GM19240 (cell line): ENCODE results near the gene AIG1.

ENCODE experiments used
- DNase-seq: peaks from one replicate; pipeline ENCODE4 v3.0.0; 2011; ENCODE audit warnings: low spot score; ENCODE audit not compliant: insufficient read length

The AIG1 gene

DNA sequence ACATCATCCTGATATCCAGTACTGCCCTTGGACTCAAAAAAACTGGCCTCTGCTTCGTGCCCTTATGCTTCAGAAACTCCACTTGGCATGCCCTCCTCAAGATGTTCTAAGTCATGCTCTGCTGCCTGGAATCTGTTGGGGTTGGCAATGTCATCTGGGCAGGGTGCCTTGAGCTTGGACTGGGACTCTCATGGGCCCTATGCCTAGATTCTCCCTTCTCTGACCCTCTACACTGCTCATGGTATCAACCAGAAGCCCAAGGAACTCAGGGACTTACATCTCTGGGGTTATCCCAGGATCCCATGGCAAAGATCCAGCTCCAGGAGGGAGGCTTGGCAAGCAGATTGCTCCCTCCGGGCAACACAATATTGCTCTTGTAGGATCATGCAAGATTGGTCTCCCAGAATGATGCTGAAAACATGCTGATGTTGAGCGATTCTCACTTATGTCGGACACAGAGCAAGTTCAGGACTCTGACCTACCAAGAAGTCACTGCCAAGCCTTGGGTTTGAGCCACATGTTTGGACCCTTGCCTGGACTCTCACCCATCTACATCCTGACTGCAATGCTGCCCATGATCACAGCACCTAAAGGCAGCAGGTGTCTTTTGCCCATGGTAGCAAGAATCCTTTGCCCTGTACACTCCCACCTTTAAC is 301.0 kb downstream of the AIG1 start:
- no peak for DNase-seq

DNA sequence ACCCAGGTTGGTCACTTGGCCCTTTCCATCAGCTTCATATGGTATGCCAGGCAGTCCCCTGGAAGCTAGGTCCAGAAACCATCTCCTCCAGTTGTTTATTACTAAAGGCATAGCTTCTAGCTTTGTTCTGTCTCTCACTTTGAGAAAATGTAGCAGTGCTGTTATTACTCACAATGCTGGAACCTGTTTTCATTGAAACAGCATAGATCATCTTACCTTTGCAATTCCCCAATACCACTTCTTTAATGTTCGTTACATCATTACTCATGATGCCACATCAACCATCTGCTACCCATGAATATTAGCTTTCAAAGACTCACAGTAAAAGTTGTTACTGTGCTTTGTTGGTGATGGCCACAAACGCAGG is 301.5 kb downstream of the AIG1 start:
- DNase-seq = no peak

DNA sequence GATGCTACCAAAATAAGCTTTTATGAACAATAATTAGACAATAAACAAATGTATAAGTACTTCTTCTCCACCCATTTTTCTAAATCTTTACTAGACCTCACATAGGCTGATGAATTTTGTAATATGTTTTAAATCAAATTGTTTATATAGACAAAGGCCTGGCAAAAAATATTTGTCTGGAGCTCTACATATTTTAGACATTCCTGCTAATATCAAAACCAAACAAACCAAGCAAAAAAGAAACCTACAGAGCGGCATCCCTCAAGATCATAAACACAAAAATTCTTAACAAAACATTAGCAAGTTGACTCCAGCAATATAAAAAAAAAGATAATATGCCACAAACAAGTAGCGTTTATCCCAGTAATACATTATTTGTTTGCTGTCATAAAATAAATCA is 302.6 kb downstream of the AIG1 start:
- no peak for DNase-seq

DNA sequence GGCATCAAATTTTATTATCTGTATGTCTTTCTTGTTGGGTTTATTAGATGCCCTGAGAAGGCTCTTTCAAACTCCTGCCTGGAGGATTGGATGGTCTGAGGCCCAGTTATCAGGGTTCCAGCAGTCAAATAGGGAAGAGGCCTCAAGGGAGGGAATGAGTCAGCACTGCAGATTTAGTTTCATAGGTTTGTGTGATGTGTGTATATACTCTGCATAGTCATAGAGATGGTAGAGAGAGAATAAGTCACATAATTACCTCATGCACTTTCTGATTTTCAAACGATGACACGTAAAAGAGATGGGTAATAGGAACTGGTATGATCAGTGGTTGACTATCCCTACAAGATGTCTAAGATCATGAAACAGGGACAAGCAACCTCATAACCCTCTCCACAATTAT is 307.7 kb downstream of the AIG1 start:
- peak; percentile 11 for DNase-seq

DNA sequence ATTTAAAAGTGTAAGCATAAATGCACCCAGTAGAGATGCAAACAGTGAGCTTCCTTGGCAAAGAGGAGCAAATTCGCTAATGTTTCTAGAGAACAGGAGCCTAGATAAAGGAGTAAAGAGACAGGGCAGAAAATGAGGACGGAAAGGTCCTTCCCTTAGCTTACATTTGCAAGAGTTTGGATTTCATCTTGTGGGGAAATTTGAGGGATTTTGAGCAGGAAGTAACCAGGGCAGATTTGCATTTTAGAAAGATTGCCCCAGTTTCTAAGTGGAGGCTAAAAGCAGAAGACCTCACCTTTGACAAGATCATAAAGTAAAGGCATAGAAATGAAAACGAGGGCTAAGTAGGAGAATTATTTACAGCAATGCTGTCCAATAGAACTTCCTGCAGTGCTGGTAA is 309.3 kb downstream of the AIG1 start:
- no peak for DNase-seq

DNA sequence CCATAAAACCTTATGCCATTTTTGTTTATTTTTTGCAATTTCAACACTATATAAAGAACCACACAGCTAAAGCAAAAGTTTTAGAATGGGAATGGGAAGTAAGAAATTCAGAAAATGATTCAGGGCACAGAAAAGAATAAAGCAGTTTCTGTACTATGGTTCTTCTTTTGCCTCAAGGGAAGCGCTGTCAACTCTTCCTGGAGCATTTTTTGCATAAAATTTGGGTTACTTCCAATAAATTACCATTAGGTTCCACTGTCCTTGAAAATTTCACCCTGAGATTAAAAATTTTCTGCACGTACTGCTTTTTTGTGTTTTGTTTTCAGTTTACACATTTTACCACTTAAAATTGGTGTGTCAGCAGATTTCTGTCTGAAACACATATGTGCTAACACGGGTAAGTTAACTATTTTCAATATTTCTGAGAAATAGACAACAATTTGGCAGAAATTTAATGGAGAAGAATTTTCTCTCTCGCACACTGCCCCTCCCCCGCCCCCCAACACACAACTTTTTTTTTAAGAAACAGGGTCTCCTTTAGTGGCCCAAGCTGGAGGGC is 310.2 kb downstream of the AIG1 start:
- no peak for DNase-seq

DNA sequence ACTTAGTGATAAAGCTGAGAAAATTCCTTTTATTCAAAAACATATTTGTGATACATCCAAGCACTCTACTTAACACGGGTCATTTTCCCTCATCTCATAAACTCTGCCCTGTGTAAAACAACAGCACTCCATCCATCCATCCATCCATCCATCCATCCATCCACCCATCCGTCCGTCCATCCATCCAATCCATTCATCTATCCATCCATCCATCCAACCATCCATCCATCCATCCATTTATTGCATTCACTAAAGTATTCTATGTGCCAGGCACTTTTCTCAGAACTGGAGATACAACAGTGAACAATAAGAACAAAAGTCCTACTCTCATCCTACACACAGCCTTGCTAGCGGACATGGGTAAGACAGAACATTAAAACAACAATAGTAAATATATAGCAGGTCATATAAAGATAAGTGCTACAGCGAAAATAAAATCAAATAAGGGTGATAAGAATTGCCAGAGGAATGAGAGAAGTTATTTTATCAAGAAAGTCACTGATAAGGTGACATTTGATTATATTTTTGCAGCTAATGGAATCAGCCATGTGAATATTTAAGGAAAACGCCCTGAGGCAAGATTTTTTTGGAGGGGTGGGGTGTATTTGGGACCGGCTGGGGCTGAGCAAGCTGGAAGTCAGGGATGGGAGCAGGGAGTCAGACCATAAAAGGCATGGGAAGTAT is 311.7 kb downstream of the AIG1 start:
- DNase-seq = no peak

DNA sequence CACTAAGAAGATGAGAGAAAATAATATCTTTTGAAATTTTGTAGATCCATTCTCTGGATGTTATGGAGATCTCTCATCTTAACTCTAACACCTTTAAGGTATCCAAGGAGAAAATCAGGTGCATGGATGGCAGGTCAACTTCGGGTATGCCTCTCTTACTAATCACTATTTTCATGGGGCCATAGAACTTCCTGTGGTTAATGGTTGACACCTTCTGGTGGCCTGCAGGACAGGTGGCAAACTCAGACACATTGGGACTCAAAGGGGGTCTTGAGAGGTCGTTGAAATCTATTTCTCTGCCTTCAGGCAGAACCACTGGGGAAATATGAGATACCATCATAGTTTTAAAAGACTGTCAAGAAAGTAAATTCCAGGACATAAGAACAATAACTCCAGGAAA is 313.3 kb downstream of the AIG1 start:
- DNase-seq = no peak

DNA sequence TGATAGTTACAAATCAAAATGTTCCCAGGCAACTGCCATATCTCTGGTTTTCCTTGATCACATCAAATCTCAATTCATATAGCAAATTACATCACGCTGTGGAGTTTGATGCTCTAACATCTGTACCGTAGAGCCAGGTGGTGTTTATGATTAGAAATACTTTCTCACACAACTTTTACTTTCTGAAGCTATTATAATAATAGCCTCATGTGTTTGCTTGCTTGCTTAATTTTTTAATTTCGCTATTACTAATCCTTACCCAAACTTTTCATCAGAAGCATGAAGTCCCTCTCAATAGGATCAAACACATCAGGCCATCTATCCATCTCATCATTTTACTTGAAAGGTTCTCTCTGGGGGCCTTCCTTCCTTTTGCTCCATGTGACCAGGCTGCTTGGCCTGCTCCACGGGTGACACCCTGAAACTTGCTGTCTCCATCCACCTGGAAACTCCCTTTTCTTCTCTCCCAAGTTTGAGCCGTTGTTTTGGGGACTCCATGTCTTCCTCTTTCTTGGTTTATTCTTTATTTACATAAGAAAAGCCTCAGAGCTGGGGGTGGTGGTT is 314.4 kb downstream of the AIG1 start:
- DNase-seq = no peak

DNA sequence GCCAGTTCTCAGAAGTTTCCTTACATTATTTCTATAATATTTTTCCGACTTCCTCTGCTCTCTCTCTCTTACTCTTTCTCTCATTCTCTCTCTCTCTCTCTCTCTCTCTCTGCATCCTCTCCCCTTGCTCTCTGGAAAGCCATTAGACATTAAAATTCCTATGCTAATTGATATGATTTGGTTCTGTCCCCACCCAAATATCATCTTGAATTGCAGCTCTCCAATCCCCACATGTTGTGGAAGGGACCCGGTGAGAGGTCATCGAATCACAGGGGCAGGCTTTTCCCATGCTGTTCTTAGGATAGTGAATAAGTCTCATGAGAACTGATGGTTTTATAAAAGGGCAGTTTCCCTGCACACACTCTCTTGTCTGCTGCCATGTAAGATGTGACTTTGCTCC is 315.7 kb downstream of the AIG1 start:
- DNase-seq = no peak

DNA sequence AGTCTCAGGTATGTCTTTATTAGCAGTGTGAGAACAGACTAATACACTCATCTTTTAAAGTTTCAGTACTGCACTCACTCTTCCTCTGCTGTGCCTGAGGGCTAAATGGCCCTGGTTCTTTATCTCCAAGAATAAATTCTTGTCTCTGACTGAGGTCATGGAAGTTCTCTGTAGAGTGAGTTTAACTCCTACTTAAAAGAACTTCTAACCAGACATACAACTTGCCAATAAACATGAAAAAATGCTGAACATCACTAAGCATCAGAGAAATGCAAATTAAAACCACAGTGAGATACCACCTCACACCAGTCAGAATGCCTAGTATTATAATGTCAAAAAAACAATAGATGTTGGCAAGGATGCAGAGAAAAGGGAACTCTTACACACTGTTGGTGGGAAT is 316.2 kb downstream of the AIG1 start:
- DNase-seq = no peak

DNA sequence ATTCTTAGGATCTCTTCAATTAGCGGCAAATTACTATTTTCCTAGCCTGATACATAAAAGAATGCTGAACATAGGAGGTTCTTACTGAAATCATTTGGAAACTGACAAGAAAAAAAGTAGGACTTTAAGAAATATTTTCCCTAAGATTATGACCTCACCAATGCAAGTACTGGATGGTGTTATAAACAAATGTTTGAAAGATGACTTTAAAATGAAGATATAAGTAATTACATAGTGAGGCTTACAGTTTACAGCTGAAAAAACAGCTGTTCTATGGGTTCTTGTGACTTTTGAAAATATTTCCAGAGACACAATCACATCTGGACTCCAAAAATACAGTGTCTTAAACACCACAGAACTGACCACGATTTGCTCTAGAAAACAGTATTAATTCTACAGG is 324.9 kb downstream of the AIG1 start:
- no peak for DNase-seq

DNA sequence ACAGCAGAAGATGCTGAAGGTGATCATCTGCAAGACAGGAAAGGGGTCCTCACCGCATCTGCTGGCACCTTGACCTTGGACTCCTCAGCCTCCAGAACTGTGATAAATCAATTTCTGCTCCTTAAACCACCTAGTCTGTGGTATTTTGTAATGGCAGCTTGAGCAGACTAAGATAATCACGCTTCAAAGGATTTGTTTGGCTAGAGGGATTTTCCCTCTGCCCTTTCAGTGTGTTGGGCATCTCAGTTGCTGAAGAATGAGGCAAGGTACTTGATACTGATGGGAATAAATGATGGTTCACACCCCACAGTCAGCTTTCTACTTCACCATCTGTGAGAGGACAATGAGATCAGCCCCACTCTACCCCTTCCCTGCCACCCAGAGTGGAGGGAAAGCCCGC is 329.6 kb downstream of the AIG1 start:
- DNase-seq = no peak
